GM12878 (cell line): ENCODE data around the gene OR51D1. TPM values are rescaled to one million over a fixed set of nuclear protein-coding genes. Genes with fewer than 3 reads are reported as not detected.
A peak's percentile ranks its signal among the peaks of the same experiment; 100 is the strongest.

Experiments
- BRCA1 ChIP-seq: IDR thresholded peaks from 2 replicates; pipeline ENCODE4 v1.6.1; 2011; ENCODE audit warnings: low read depth, low read length, improper control_type of control experiment
- DPF2 ChIP-seq: fragments of 450-650 bp; IDR thresholded peaks from 2 replicates; pipeline ENCODE4 v1.6.1; 2017; ENCODE audit warnings: mild to moderate bottlenecking
- EP300 ChIP-seq, 2 experiments: fragments of 150-350 bp in 1 of 2; IDR thresholded peaks; 2 replicates each; pipeline ENCODE4 v1.6.1; 2011 to 2012; ENCODE audit warnings: low read depth in 2 of 2, low read length in 2 of 2, borderline replicate concordance in 1 of 2, improper control_type of control experiment in 1 of 2, inconsistent platforms in 1 of 2; ENCODE audit not compliant: control insufficient read depth in 1 of 2
- FOS ChIP-seq: IDR thresholded peaks from 3 replicates; pipeline ENCODE4 v1.6.1; 2011; ENCODE audit warnings: borderline replicate concordance; ENCODE audit not compliant: insufficient read length; ENCODE audit errors: extremely low read depth
- FOXK2 ChIP-seq: fragments of 450-650 bp; IDR thresholded peaks from 2 replicates; pipeline ENCODE4 v1.6.1; 2017; ENCODE audit warnings: mild to moderate bottlenecking, moderate library complexity
- LARP7 ChIP-seq: fragments of 450-650 bp; IDR thresholded peaks from 2 replicates; pipeline ENCODE4 v1.6.1; 2017; ENCODE audit warnings: mild to moderate bottlenecking
- MYC ChIP-seq: IDR thresholded peaks from 2 replicates; pipeline ENCODE4 v1.6.1; 2011; ENCODE audit warnings: mild to moderate bottlenecking, low read length, moderate library complexity, inconsistent platforms; ENCODE audit not compliant: insufficient read depth, insufficient replicate concordance, insufficient read length, severe bottlenecking
- PML ChIP-seq: IDR thresholded peaks from 2 replicates; pipeline ENCODE4 v1.6.1; 2012; ENCODE audit warnings: low read length, inconsistent platforms
- SIN3A ChIP-seq: IDR thresholded peaks from 2 replicates; pipeline ENCODE4 v1.6.1; 2012; ENCODE audit warnings: low read depth, low read length, improper control_type of control experiment
- SP1 ChIP-seq: IDR thresholded peaks from one replicate; pipeline ENCODE4 v1.6.1; 2011; ENCODE audit warnings: low read depth, low read length
- SREBF1 ChIP-seq: IDR thresholded peaks from 2 replicates; pipeline ENCODE4 v1.6.1; 2012; ENCODE audit warnings: mild to moderate bottlenecking, low read length
- TARDBP ChIP-seq: IDR thresholded peaks from 2 replicates; pipeline ENCODE4 v1.6.1; 2016; ENCODE audit warnings: borderline replicate concordance
- TCF12 ChIP-seq: IDR thresholded peaks from 2 replicates; pipeline ENCODE4 v1.6.1; 2011; ENCODE audit warnings: low read depth, mild to moderate bottlenecking, low read length
- TCF3 ChIP-seq: IDR thresholded peaks from 2 replicates; pipeline ENCODE4 v1.6.1; 2012; ENCODE audit warnings: low read depth, mild to moderate bottlenecking, low read length, borderline replicate concordance; ENCODE audit not compliant: insufficient read depth
- TCF7 ChIP-seq: IDR thresholded peaks from 2 replicates; pipeline ENCODE4 v1.6.1; 2014; ENCODE audit warnings: antibody characterized with exemption, borderline replicate concordance
- ZNF274 ChIP-seq: IDR thresholded peaks from one replicate; pipeline ENCODE4 v1.8.0; 2011; ENCODE audit not compliant: insufficient read length, insufficient read depth
- ZNF622 ChIP-seq: fragments of 450-650 bp; IDR thresholded peaks from 2 replicates; pipeline ENCODE4 v1.6.1; 2017; ENCODE audit warnings: mild to moderate bottlenecking, inconsistent platforms
- polyA plus RNA-seq, 11 experiments: library from polyadenylated mRNA; depleted of rRNA in 4 of 11; unstranded in 6 of 11; stranded (reverse) in 5 of 11; fragments of >200 nt; fragmentation: Nextera tagmentation in 4 of 11; fragmentation: Illumina TruSeq in 1 of 11; extraction: Ambion mirVana in 4 of 11; extraction: Trizol in 1 of 11; gene quantifications; 1 replicate in 1 of 11; 2 replicates in 10 of 11; pipeline versions ENCODE4 v1.2.1 to v1.2.3, GENCODE V29; 2011 to 2016; ENCODE audit warnings: inconsistent platforms in 2 of 11, missing spikeins in 2 of 11, low read depth in 1 of 11
- total RNA-seq, 4 experiments: library from RNA; depleted of rRNA in 3 of 4; stranded (reverse); fragments of >200 nt in 3 of 4; fragmentation: Illumina TruSeq in 1 of 4; extraction: Trizol in 1 of 4; gene quantifications; 2 replicates each; pipeline versions ENCODE4 v1.2.1 to v1.2.3, GENCODE V29; 2013 to 2021
- TF ChIP-seq, protein P1 (sequence below): IDR thresholded peaks from 2 replicates; pipeline ENCODE4 v1.6.1; 2011; ENCODE audit warnings: borderline replicate concordance, low read depth, mild to moderate bottlenecking, moderate library complexity, low read length; ENCODE audit not compliant: insufficient read depth, poor library complexity, severe bottlenecking
- TF ChIP-seq, protein P2 (sequence below): IDR thresholded peaks from 2 replicates; pipeline ENCODE4 v1.6.1; 2012; ENCODE audit warnings: low read length, inconsistent platforms
- TF ChIP-seq, protein P3 (sequence below): fragments of 450-650 bp; IDR thresholded peaks from 2 replicates; pipeline ENCODE4 v1.6.1; 2014; ENCODE audit warnings: mild to moderate bottlenecking
- TF ChIP-seq, protein P4 (sequence below): IDR thresholded peaks from 2 replicates; pipeline ENCODE4 v1.6.1; 2012; ENCODE audit warnings: low read depth, low read length, improper control_type of control experiment
- TF ChIP-seq, protein P5 (sequence below): fragments of 450-650 bp; formaldehyde crosslinking; IDR thresholded peaks from 2 replicates; pipeline ENCODE4 v1.4.0; 2020; ENCODE audit warnings: mild to moderate bottlenecking, moderate library complexity

The OR51D1 gene
- total and polyA plus RNA-seq, 10 of the 15 experiments (the other 5 are each of a cell fraction or from before 2014, with no cell fraction given), result 0.06 TPM; not detected in 9

DNA sequence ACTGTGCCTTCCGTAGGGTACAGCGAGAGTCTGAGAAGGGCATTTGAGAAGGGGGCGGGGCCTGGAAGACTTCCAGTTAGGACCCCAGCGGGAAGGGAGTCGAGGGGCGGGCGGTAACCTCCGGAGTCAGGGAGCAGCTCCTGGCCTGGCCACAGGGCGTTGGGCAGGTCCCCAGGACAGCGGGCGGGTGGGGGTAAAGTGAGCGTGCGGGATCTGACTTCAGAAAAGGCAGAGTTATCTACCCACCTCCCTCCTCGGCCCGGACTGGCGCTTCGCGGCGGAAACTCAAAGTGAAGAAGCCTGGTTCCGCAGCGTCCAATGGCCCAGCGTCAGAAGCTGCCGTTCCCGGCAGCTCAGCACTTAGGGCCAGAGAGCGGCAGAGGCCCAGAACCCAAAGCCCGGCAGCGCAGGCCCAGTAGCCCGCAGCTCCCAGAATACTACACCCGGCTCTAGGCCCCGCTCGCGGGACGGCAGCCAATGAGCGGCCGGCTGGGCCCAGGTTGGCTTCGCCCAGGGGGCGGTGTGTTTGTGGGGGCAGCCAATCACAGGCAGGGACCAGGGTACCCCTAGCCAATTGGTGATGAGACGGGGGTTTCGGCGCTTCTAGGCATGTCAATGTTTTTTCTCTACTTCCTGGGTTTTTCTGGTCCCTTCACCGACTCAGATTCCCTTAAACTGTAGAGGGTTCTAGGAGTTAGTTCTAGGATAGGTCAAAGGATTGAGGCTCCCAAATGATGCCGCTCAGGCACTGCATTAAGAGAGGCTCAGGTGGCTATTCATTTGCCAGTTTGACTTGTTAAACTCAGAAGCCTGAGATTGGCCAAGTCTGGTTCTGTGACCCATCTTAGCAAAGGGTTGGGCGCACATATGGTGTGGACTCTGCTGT lies 29.3 kb upstream of the OR51D1 start, which contains the start of gene TRIM68 (continued):
- TF ChIP-seq, protein P1, sequence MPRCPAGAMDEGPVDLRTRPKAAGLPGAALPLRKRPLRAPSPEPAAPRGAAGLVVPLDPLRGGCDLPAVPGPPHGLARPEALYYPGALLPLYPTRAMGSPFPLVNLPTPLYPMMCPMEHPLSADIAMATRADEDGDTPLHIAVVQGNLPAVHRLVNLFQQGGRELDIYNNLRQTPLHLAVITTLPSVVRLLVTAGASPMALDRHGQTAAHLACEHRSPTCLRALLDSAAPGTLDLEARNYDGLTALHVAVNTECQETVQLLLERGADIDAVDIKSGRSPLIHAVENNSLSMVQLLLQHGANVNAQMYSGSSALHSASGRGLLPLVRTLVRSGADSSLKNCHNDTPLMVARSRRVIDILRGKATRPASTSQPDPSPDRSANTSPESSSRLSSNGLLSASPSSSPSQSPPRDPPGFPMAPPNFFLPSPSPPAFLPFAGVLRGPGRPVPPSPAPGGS, result no peak
- no peak for TF ChIP-seq FOXK2
- peak; percentile 71 for TF ChIP-seq FOS
- no peak for TF ChIP-seq LARP7
- TF ChIP-seq, protein P2, sequence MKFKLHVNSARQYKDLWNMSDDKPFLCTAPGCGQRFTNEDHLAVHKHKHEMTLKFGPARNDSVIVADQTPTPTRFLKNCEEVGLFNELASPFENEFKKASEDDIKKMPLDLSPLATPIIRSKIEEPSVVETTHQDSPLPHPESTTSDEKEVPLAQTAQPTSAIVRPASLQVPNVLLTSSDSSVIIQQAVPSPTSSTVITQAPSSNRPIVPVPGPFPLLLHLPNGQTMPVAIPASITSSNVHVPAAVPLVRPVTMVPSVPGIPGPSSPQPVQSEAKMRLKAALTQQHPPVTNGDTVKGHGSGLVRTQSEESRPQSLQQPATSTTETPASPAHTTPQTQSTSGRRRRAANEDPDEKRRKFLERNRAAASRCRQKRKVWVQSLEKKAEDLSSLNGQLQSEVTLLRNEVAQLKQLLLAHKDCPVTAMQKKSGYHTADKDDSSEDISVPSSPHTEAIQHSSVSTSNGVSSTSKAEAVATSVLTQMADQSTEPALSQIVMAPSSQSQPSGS, result no peak
- no peak for TF ChIP-seq TCF7
- TF ChIP-seq, protein P3, sequence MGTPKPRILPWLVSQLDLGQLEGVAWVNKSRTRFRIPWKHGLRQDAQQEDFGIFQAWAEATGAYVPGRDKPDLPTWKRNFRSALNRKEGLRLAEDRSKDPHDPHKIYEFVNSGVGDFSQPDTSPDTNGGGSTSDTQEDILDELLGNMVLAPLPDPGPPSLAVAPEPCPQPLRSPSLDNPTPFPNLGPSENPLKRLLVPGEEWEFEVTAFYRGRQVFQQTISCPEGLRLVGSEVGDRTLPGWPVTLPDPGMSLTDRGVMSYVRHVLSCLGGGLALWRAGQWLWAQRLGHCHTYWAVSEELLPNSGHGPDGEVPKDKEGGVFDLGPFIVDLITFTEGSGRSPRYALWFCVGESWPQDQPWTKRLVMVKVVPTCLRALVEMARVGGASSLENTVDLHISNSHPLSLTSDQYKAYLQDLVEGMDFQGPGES, result peak; percentile 79
- no peak for TF ChIP-seq TCF12
- no peak for TF ChIP-seq EP300 (IDR thresholded peaks at IDR 0.05; ENCODE audit: borderline replicate concordance in 1 of 2, control insufficient read depth in 1 of 2, low read depth in 2 of 2, low read length in 2 of 2)
- peak; percentile 96 for TF ChIP-seq SP1
- no peak for TF ChIP-seq ZNF274
- TF ChIP-seq ZNF622, result no peak
- TF ChIP-seq MYC, result no peak
- peak; percentile 49 for TF ChIP-seq SIN3A
- no peak for TF ChIP-seq BRCA1
- no peak for TF ChIP-seq SREBF1
- TF ChIP-seq PML, result peak; percentile 55; the same call in 1 of the 2 replicates
- no peak for TF ChIP-seq DPF2
- TF ChIP-seq, protein P4, sequence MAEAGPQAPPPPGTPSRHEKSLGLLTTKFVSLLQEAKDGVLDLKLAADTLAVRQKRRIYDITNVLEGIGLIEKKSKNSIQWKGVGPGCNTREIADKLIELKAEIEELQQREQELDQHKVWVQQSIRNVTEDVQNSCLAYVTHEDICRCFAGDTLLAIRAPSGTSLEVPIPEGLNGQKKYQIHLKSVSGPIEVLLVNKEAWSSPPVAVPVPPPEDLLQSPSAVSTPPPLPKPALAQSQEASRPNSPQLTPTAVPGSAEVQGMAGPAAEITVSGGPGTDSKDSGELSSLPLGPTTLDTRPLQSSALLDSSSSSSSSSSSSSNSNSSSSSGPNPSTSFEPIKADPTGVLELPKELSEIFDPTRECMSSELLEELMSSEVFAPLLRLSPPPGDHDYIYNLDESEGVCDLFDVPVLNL, result no peak
- TF ChIP-seq, protein P5, sequence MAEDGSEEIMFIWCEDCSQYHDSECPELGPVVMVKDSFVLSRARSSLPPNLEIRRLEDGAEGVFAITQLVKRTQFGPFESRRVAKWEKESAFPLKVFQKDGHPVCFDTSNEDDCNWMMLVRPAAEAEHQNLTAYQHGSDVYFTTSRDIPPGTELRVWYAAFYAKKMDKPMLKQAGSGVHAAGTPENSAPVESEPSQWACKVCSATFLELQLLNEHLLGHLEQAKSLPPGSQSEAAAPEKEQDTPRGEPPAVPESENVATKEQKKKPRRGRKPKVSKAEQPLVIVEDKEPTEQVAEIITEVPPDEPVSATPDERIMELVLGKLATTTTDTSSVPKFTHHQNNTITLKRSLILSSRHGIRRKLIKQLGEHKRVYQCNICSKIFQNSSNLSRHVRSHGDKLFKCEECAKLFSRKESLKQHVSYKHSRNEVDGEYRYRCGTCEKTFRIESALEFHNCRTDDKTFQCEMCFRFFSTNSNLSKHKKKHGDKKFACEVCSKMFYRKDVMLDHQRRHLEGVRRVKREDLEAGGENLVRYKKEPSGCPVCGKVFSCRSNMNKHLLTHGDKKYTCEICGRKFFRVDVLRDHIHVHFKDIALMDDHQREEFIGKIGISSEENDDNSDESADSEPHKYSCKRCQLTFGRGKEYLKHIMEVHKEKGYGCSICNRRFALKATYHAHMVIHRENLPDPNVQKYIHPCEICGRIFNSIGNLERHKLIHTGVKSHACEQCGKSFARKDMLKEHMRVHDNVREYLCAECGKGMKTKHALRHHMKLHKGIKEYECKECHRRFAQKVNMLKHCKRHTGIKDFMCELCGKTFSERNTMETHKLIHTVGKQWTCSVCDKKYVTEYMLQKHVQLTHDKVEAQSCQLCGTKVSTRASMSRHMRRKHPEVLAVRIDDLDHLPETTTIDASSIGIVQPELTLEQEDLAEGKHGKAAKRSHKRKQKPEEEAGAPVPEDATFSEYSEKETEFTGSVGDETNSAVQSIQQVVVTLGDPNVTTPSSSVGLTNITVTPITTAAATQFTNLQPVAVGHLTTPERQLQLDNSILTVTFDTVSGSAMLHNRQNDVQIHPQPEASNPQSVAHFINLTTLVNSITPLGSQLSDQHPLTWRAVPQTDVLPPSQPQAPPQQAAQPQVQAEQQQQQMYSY (CRISPR knock-in tag), result no peak
- no peak for TF ChIP-seq TCF3
- TF ChIP-seq TARDBP, result no peak
